Measurements from ENCODE around the gene FADS1. TPM values are rescaled to one million over a fixed set of nuclear protein-coding genes. Genes with fewer than 3 reads are reported as not detected.

FADS1 gene
- total and polyA plus RNA-seq, 2 of the 13 experiments (the other 11 are each of a cell fraction or from before 2014, with no cell fraction given), result 91.8 to 108 TPM

DNA sequence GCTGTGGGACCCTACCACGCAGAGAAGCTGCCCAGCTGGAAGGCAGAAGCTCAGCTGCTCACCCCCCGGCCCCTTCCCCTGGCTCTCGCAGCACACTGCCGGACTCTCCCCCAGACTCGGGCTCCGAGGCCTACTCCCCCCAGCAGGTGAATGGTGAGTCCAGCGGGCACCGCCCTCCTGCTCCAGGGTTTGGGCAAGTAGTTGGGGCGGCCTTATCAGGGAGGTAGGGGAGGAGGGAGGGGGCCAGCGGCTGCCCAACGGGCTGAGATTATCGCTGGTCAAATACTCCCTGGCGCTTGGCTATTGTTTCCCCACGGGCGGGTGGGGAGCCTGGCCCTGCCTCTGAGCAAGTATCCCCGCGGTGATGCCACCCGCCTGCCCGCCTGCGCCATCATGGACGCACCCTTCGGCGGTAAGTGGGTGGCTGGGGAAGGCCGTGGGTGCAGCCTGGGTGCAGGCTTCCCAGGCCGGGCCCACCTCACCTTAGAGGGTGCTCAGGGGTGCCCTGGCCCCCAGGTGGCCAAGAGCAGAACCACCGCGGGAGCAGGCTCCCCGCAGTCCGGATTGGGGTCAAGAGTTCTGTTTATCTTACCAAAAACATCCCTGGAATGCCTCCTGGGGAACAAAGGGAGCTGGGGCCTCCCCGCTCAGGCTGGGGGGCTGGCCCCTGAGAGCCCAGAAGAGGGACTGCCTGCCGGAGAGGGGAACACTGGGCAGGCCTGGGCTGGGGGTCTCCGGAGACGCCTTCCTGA, 47.5 kb downstream of the FADS1 start (continued):
- TF ChIP-seq, protein P1, sequence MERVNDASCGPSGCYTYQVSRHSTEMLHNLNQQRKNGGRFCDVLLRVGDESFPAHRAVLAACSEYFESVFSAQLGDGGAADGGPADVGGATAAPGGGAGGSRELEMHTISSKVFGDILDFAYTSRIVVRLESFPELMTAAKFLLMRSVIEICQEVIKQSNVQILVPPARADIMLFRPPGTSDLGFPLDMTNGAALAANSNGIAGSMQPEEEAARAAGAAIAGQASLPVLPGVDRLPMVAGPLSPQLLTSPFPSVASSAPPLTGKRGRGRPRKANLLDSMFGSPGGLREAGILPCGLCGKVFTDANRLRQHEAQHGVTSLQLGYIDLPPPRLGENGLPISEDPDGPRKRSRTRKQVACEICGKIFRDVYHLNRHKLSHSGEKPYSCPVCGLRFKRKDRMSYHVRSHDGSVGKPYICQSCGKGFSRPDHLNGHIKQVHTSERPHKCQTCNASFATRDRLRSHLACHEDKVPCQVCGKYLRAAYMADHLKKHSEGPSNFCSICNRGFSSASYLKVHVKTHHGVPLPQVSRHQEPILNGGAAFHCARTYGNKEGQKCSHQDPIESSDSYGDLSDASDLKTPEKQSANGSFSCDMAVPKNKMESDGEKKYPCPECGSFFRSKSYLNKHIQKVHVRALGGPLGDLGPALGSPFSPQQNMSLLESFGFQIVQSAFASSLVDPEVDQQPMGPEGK (CRISPR knock-in tag; IDR thresholded peaks at IDR 0.05), result peak; percentile 99
- TF ChIP-seq POLR2A (IDR thresholded peaks at IDR 0.05; ENCODE audit: insufficient read depth in 1 of 2, low read depth in 2 of 2, low read length in 2 of 2) (peak in 1 of 2 experiments; percentile 30; a peak in 1 of 4 replicates), ZNF549 (CRISPR knock-in tag; IDR thresholded peaks at IDR 0.05) (no peak), TAF1 (CRISPR knock-in tag; IDR thresholded peaks at IDR 0.05) (peak; percentile 46; the same call in 1 of the 2 replicates), GLI4 (CRISPR knock-in tag; IDR thresholded peaks at IDR 0.05; ENCODE audit: borderline replicate concordance) (no peak; the same call in 1 of the 2 replicates), MEF2D (CRISPR knock-in tag; IDR thresholded peaks at IDR 0.05) (peak; percentile 60; the same call in 1 of the 2 replicates), RBAK (CRISPR knock-in tag; IDR thresholded peaks at IDR 0.05) (0 out of 2 replicates have a peak, but pooled peaks have one; percentile 4), PCBP1 (IDR thresholded peaks at IDR 0.05; ENCODE audit: borderline replicate concordance, low read depth, low read length) (0 out of 2 replicates have a peak, but pooled peaks have one; percentile 12), MAFK (conservative IDR thresholded peaks at IDR 0.05 in 1 of 2, IDR thresholded peaks at IDR 0.05 in 1 of 2; ENCODE audit: low read length in 2 of 2) (no peak), ZBTB3 (CRISPR knock-in tag; IDR thresholded peaks at IDR 0.05; ENCODE audit: borderline replicate concordance, low read depth) (0 out of 2 replicates have a peak, but pooled peaks have one; percentile 77), GATA4 (IDR thresholded peaks at IDR 0.05; ENCODE audit: borderline replicate concordance, low read depth) (no peak), POLR2G (IDR thresholded peaks at IDR 0.05; ENCODE audit: low read depth, low read length) (peak; percentile 43; the same call in 1 of the 2 replicates), ZMAT3 (CRISPR knock-in tag; conservative IDR thresholded peaks at IDR 0.05) (peak; percentile 6; the same call in 1 of the 2 replicates), CHCHD3 (CRISPR knock-in tag; IDR thresholded peaks at IDR 0.05) (0 out of 2 replicates have a peak, but pooled peaks have one; percentile 55), ZNF569 (CRISPR knock-in tag; IDR thresholded peaks at IDR 0.05; ENCODE audit: borderline replicate concordance) (no peak), PPARG (CRISPR knock-in tag; conservative IDR thresholded peaks at IDR 0.05) (peak; percentile 75), FOXK1 (CRISPR knock-in tag; IDR thresholded peaks at IDR 0.05; ENCODE audit: borderline replicate concordance, low read depth) (peak; percentile 21; the same call in 1 of the 2 replicates)
- TF ChIP-seq, protein P2, sequence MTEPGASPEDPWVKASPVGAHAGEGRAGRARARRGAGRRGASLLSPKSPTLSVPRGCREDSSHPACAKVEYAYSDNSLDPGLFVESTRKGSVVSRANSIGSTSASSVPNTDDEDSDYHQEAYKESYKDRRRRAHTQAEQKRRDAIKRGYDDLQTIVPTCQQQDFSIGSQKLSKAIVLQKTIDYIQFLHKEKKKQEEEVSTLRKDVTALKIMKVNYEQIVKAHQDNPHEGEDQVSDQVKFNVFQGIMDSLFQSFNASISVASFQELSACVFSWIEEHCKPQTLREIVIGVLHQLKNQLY (CRISPR knock-in tag; IDR thresholded peaks at IDR 0.05), result peak; percentile 18; the same call in 1 of the 2 replicates
- TF ChIP-seq, protein P3, sequence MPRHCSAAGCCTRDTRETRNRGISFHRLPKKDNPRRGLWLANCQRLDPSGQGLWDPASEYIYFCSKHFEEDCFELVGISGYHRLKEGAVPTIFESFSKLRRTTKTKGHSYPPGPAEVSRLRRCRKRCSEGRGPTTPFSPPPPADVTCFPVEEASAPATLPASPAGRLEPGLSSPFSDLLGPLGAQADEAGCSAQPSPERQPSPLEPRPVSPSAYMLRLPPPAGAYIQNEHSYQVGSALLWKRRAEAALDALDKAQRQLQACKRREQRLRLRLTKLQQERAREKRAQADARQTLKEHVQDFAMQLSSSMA (CRISPR knock-in tag; IDR thresholded peaks at IDR 0.05), result 0 out of 2 replicates have a peak, but pooled peaks have one; percentile 47
- TF ChIP-seq, protein P4, sequence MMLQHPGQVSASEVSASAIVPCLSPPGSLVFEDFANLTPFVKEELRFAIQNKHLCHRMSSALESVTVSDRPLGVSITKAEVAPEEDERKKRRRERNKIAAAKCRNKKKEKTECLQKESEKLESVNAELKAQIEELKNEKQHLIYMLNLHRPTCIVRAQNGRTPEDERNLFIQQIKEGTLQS (CRISPR knock-in tag; IDR thresholded peaks at IDR 0.05), result no peak
- TF ChIP-seq, protein P5, sequence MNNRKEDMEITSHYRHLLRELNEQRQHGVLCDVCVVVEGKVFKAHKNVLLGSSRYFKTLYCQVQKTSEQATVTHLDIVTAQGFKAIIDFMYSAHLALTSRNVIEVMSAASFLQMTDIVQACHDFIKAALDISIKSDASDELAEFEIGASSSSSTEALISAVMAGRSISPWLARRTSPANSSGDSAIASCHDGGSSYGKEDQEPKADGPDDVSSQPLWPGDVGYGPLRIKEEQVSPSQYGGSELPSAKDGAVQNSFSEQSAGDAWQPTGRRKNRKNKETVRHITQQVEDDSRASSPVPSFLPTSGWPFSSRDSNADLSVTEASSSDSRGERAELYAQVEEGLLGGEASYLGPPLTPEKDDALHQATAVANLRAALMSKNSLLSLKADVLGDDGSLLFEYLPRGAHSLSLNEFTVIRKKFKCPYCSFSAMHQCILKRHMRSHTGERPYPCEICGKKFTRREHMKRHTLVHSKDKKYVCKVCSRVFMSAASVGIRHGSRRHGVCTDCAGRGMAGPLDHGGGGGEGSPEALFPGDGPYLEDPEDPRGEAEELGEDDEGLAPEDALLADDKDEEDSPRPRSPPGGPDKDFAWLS (CRISPR knock-in tag; IDR thresholded peaks at IDR 0.05; ENCODE audit: borderline replicate concordance), result peak; percentile 78; the same call in 1 of the 2 replicates
- TF ChIP-seq, protein P6, sequence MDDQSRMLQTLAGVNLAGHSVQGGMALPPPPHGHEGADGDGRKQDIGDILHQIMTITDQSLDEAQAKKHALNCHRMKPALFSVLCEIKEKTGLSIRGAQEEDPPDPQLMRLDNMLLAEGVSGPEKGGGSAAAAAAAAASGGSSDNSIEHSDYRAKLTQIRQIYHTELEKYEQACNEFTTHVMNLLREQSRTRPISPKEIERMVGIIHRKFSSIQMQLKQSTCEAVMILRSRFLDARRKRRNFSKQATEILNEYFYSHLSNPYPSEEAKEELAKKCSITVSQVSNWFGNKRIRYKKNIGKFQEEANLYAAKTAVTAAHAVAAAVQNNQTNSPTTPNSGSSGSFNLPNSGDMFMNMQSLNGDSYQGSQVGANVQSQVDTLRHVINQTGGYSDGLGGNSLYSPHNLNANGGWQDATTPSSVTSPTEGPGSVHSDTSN (CRISPR knock-in tag; IDR thresholded peaks at IDR 0.05; ENCODE audit: borderline replicate concordance), result no peak

All from HepG2 (cell line).